ENCODE data around the gene GFAP.
"Not testable (repeated sequence)": the region's sequence is repeated elsewhere in the genome, so short reads cannot be mapped to it uniquely, and the experiment has no call there.

GFAP gene

GRCh38 chr17:44915321-44915726, at the start of gene GFAP:
Gene GFAP (minus strand): TSS chr17:44915500. CDS start chr17:44915486, 14 bp downstream.
- no peak for DNase-seq (ENCODE audit: low spot score)

GRCh38 chr17:44961921-44962350, 46.6 kb upstream of the GFAP start:
- DNase-seq (ENCODE audit: low spot score) = no peak

GRCh38 chr17:44960691-44961090, 45.4 kb upstream of the GFAP start:
- no peak for DNase-seq (ENCODE audit: low spot score)

- no peak for DNase-seq (ENCODE audit: low spot score)
These were observed 44.7 kb upstream of the GFAP start for GRCh38 chr17:44959821-44960531.

DNA sequence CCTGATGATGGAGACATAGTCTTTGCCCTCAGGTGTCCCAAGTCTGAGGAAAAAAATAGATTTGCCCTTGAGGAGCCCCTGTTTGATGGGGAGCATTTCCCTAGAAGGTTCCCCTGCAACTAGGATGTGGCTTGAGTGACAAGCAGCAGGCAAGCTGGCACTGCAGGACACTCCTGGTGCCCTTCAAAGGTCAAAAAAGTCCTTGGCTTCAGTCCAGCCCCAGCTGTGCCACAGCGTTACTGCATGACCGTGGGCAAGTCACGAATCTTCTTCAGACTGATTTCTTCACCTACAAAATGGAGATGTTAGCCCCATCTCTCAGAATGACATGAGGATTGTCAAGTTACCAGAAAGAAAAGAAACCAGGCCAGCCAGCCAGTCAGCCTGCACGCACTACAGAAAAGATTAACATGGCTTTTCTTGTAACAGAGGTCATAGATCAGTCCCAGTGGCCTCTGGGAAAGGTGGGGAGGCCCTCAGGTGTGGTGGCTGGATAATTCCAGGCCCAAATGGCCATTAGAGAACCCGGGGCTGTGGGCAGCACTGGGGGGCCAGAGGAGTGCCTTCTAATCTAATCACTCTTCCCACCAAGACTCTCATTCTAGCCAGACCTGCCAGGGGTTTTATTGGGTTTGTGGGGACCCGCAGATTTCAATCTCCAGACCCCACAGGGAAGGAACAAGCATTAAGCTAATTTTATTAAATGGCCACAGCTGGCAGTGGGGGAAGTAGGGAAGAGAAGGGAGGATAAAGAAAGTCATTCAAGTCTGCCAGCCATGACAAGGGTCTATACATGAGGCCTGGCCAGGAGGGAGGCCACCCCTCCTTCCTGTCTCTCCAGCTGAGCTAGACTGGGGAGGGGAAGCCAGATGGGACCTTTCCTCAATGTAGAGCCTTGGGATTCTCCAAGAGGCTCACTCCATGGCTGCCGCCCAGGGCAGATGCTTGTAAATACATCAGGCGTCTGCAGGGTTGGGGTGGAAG, 42.0 kb upstream of the GFAP start:
- no peak for DNase-seq (ENCODE audit: low spot score)

DNA sequence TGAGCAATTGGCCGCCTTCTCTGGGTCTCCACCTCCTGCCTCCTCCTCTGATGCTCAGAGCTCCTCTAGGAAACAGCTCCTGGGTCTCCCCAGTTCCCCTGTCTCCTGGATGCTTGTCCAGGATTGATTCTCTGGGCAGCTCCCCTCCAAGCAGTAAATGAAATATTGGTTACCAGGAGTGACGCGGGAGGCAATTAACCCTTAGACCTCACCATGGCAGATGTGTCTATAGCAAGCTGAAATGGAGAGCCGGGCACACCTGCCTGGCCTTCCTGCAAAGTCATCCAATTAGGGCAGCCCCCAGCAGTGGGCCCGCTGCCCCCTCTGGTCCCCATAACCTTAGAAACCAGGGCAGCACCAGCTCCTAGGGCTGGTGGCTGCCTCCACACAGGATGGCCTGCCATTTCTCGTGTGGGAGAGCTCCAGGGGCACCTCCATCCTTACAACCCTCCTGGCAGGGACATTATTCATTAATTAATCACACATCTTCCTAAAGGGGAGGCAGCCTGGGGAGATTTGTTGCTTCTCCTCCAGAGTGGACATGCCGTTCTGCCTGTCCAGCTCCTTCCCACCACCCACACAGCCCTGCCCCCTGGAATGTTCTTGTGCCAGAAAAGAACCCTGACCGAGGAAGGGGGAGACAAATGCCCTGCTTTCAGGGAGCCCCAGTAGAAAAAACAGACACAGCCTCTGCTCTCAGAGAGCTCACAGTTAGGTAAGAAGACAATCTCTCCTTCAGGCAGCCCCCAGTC, 40.5 kb upstream of the GFAP start:
- DNase-seq (ENCODE audit: low spot score) = no peak

GRCh38 chr17:44952946-44953475, 37.7 kb upstream of the GFAP start:
- DNase-seq (ENCODE audit: low spot score) = no peak

- no peak for DNase-seq (ENCODE audit: low spot score)
These were observed 33.1 kb upstream of the GFAP start for GRCh38 chr17:44948315-44948795.

DNA sequence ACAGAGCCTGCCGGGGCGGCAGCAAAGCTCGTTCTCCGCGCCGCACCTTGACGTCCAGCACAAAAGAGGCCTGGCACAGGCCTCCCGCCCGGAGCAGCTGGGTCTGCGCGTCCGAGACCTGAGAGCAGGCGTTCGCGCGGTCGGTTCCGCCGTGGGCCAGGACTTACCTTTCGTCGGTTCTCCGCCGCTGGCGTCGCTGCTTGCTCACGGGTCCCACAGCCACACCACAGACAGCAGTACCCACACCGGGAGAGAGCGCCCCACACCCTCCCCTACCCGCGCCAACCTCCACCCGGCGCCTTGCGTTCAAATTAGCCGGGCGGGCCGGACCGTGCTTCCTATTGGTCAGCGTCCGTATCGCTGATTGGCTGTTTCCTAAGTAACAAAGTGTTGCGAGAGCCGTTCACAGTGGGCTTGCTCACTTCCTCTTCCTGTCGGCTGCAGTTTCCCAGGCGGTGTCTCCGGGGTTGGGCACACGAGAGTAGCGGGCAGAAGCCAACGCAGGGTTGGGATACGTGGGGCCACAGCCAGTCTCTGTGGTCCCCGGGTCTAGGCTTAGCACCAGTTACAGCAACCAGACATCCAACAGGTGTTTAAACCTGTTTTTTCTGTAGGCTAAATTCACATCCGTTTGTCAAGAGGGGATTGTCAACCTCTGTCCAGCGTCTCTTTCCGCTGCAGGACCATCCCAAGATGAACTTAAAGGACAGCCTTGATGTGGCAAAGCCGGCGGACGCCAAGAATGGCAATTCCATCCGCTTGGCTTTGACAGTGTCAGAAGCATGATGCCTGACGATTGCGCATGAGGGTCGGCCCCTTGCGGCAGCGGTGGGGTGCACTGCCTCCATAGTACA, 32.4 kb upstream of the GFAP start, which contains the start of gene KIF18B:
TSS of gene KIF18B (minus strand) at position 313 of the 854 bp plus-strand sequence. CDS start 11,429 bp downstream, outside the sequence.
- DNase-seq (ENCODE audit: low spot score) = peak; percentile 92

GRCh38 chr17:44945652-44946051, 30.4 kb upstream of the GFAP start:
- not testable (repeated sequence) for DNase-seq (ENCODE audit: low spot score)

GRCh38 chr17:44942456-44942855, 27.2 kb upstream of the GFAP start:
- DNase-seq (ENCODE audit: low spot score) = no peak

DNA sequence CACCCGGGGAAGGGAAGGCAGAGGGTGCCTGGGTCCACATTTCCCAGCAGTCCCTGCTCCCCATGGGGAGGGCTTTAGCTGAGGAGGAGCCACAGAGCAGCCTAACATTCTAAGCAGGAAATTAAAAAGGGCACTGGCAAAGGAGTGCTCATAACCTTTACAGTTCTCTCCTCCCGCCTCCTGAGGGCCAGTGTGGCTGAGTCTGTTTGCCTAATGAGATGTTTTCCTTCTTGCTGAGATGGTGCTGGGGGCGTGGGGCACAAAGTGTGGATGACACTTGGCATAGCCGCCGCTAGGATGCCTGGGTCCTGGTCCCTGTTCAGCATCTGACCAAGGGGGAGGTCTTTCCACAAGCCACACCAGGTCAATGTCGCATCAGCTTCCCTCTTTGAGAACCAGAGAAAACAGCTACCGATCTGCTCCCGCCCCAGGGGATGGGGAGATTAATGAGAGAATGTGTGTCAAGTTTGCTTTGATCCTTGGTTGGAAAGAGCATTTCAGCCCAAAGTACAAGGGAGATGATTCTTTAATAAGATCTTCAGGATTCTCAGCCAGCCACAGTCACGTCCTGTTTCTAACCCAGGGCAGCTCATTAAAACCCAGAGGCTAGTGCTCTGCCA, 26.5 kb upstream of the GFAP start:
- no peak for DNase-seq (ENCODE audit: low spot score)

- DNase-seq (ENCODE audit: low spot score) = no peak
These were observed 25.5 kb upstream of the GFAP start for GRCh38 chr17:44940768-44941167.

DNA sequence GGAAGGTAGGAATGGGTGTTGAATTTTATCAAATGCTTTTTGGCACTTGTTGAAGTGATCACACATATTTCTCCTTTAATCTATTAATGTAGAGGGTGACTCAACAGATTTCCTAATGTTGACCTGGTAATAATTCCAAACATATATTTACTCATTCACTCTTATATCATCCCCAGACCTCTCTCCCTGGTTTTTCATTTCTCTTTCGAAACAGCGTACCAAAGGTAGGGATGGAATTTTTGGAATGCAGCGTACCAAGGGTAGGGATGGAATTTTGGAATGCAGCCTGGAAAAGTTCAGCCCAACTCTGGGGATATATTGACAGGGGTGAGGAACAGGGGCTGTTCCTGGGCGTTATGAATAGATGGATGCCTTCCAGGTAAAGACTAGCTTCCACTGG, 25.0 kb upstream of the GFAP start:
- DNase-seq (ENCODE audit: low spot score) = no peak

DNA sequence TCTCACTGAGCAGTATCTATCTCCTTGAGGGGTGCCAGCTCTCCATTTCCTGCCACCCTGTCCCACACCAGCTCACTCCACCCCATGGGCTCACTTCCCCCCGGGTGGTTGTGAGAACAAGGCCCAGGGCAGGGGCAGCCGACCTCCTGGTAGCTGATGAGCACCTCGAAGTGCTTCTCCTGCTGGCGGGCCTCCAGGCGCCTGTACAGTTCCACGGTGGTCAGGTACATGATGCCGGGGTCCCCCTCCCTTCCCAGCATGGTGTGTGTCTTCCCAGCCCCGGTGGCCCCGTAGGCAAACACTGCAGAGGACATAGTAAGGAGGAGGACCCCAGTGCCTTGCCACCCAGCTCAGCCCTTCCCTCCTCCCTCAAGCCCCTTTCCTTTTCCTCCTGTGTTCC, 19.8 kb upstream of the GFAP start:
- DNase-seq (ENCODE audit: low spot score) = no peak

DNA sequence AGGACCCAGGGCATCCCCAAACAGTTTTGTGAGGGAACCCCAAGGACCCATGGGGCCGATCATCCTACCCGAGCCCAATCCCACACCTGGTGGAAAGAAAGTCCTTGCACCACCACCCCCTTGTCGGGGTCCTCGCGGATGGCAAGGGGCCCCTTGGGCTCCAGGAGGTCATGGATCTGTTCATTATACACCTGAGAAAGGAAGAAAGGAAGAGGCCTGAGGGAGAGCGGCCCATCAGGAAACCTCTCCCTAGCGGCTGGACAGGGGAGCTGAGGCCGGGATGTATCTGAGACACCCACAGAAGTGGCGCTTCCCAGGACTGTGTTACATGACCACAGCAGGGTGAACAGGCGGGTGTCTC, 19.4 kb upstream of the GFAP start:
- no peak for DNase-seq (ENCODE audit: low spot score)

- DNase-seq (ENCODE audit: low spot score) = no peak
These were observed 18.8 kb upstream of the GFAP start for GRCh38 chr17:44933824-44934744.

DNA sequence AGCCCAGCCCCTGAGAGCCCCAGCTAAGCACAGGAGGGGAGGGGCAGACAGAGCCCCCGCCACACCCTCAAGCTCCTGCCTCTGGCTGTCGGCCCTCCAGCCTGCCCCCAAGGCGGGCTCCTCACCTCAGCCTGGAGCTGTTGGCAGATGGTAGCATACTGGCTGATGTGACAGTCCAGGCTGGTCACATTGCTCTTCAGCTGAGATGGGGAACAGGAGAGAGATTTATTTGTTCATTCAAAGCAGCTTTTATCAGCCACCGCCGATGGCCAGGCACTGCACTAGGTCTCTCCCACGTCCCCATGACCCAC, 17.4 kb upstream of the GFAP start:
- DNase-seq (ENCODE audit: low spot score) = no peak

DNA sequence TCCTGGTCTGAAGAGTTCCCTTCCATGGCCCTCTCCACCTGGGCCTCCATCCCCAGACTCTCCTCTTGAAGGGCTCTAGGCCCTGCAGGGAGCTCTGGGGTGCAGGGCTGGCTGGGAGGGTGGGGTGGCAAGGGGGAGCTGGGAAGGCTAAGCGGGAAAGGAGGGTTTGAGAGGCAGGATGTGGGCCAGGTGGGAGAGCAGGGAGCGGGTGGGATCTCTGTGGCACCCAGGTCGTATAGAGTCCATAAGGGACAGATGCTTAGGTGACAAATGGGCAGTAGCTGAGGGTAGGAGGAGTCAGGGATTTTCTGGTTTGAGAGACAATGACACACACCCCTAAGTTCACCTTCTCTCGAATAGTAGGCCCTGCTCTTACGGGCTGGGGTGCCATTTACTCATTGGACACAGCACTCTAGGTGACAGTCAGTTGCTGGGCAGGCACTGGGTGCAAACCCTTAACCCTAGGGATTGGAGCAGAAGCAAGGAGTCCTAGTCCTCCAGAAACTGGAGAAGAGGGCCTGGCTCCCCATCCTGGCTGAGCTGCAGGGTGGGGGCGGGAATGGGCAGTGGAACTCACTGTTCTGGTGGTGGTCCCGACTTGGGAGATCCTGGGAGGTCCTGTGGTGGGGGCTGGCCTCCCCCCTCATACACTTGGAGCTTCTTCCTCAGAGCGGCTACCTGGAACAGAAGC, 16.9 kb upstream of the GFAP start:
- no peak for DNase-seq (ENCODE audit: low spot score)
